AG09319 (cell line): Measurements from ENCODE around the gene TXNRD3.

Source experiments
- DNase-seq: peaks from one replicate; pipeline ENCODE4 v3.0.0-alpha.2; 2010; ENCODE audit warnings: low read depth; ENCODE audit errors: extremely low read depth
- CTCF ChIP-seq: IDR thresholded peaks from 2 replicates; pipeline ENCODE4 v1.5.1; 2011; ENCODE audit warnings: low read depth, mild to moderate bottlenecking, inconsistent platforms, low read length, moderate library complexity

Gene TXNRD3

GRCh38 chr3:126620738-126621137 lies 34.2 kb downstream of the TXNRD3 start:
- no peak for TF ChIP-seq CTCF

GRCh38 chr3:126618760-126619159 lies 36.2 kb downstream of the TXNRD3 start:
- DNase-seq: no peak
- TF ChIP-seq CTCF: no peak

More at GRCh38 chr3:126620738-126621137, 34.2 kb downstream of the TXNRD3 start:
- DNase-seq: no peak

GRCh38 chr3:126618021-126618420 lies 36.9 kb downstream of the TXNRD3 start:
- no peak for TF ChIP-seq CTCF
- no peak for DNase-seq

GRCh38 chr3:126617571-126617970 lies 37.4 kb downstream of the TXNRD3 start:
- TF ChIP-seq CTCF: no peak
- no peak for DNase-seq

GRCh38 chr3:126616931-126617330 lies 38.0 kb downstream of the TXNRD3 start:
- no peak for TF ChIP-seq CTCF
- no peak for DNase-seq

- DNase-seq: no peak
- TF ChIP-seq CTCF: no peak
Observed at GRCh38 chr3:126613479-126614188, 41.3 kb downstream of the TXNRD3 start.

- no peak for TF ChIP-seq CTCF
- no peak for DNase-seq
Observed at GRCh38 chr3:126612479-126613205, 42.3 kb downstream of the TXNRD3 start.
